Measurements from ENCODE around the gene RSL1D1. TPM values are rescaled to one million over a fixed set of nuclear protein-coding genes. Genes with fewer than 3 reads are reported as not detected.

Gene RSL1D1
- total and polyA plus RNA-seq, 2 of the 8 experiments (the other 6 are each of a cell fraction or from before 2014, with no cell fraction given) = 41.3 to 292 TPM

GRCh38 chr16:11795887-11796226, 55.5 kb downstream of the RSL1D1 start:
- Histone ChIP-seq H3K4me3 (ENCODE audit: extremely low read depth in 1 of 4, insufficient read depth in 2 of 4, low read depth in 3 of 4, low read length in 4 of 4) (peak overlapping the region; percentile 78 to 82 (median 80); a peak in 5 of 8 replicates), H3K4me1 (replicated peaks in 1 of 4; ENCODE audit: control insufficient read depth in 3 of 4, insufficient read depth in 4 of 4, low read length in 3 of 4) (peaks cover 3 to 6% (median 3%) of the 10 kb centered on the region in 4 experiments; a peak in 5 of 7 replicates), H3K79me2 (ENCODE audit: control insufficient read depth in 1 of 2, insufficient read depth in 2 of 2, low read length in 2 of 2) (peaks cover 21 to 53% of the 10 kb centered on the region in 2 experiments), H4K8ac (ENCODE audit: extremely low read depth, insufficient read depth, low read length) (no peak overlapping the region), H4K5ac (ENCODE audit: insufficient read length, low read depth, low read length) (no peak overlapping the region), H2AFZ (ENCODE audit: low read length) (no peak overlapping the region), H2AK5ac (ENCODE audit: low read depth, low read length) (no peak overlapping the region), H4K20me1 (replicated peaks in 1 of 2; ENCODE audit: control insufficient read depth in 1 of 2, insufficient read depth in 2 of 2, low read length in 2 of 2) (peaks cover 2 to 7% of the 10 kb centered on the region in 2 experiments), H3K4me2 (ENCODE audit: insufficient read depth in 1 of 2, low read depth in 2 of 2, low read length in 2 of 2) (peak overlapping the region; percentile 70 to 76), H3K27ac (ENCODE audit: low read depth, low read length) (no peak overlapping the region), H3K36me3 (ENCODE audit: control insufficient read depth in 2 of 4, insufficient read depth in 4 of 4, low read length in 3 of 4) (no peaks in the 10 kb centered on the region; a peak in 1 of 8 replicates), H3K27me3 (replicated peaks in 1 of 4; ENCODE audit: control insufficient read depth in 3 of 4, extremely low read depth in 1 of 4, insufficient read depth in 3 of 4, low read length in 3 of 4) (no peaks in the 10 kb centered on the region), H2BK5ac (ENCODE audit: low read depth, low read length) (no peak overlapping the region), H2BK20ac (ENCODE audit: low read length) (no peak overlapping the region), H3K56ac (replicated peaks; ENCODE audit: insufficient read length, low read depth, low read length) (no peak overlapping the region), H3K23ac (ENCODE audit: insufficient read length) (no peak overlapping the region), H3K79me1 (ENCODE audit: low read depth, low read length) (peaks cover 16% of the 10 kb centered on the region), H3K9ac (replicated peaks in 1 of 4; ENCODE audit: extremely low read depth in 1 of 4, low read depth in 3 of 4, low read length in 3 of 4) (no peak overlapping the region; a peak in 1 of 7 replicates), H2BK15ac (ENCODE audit: low read length) (no peak overlapping the region), H3K18ac (ENCODE audit: extremely low read depth, low read length) (no peak overlapping the region), H3K23me2 (ENCODE audit: low read depth, low read length) (peaks cover 4% of the 10 kb centered on the region; the same call in 1 of the 2 replicates), H2BK120ac (replicated peaks; ENCODE audit: low read depth, low read length) (no peak overlapping the region), H3K9me3 (ENCODE audit: insufficient read depth in 2 of 2, low read depth in 1 of 2, low read length in 1 of 2) (no peaks in the 10 kb centered on the region), H3K4ac (replicated peaks; ENCODE audit: insufficient read length, low read depth, low read length) (no peak overlapping the region), H3K14ac (ENCODE audit: insufficient read length) (no peak overlapping the region), H2BK12ac (ENCODE audit: low read depth, low read length) (no peak overlapping the region), H4K91ac (replicated peaks; ENCODE audit: insufficient read length, low read length) (no peak overlapping the region)
- ChIA-PET POLR2A (ENCODE audit: partially characterized antibody) (interaction anchor here (1.6 to 1.8 kb wide), 3 partner anchors 13 to 55 kb away, joined by 3 to 5 read pairs (median 5); partner anchors contain the start of genes RSL1D1 and TXNDC11), CTCF (ENCODE audit: partially characterized antibody) (interaction anchor here (0.9 to 1.3 kb wide), 2 partner anchors 9 to 13 kb away, joined by 3 read pairs; no protein-coding TSS in a partner anchor)
- 89% methylated on average over 8 of the region's 8 CpGs; no CpG with 5 or more reads in 1 of the 2 experiments for WGBS, 2 experiments (ENCODE audit: extremely low coverage in 1 of 2, insufficient coverage in 1 of 2, insufficient read length in 1 of 2, insufficient replicate concordance in 2 of 2, low coverage in 1 of 2, low lambda C conversion rate in 2 of 2, missing lambda C conversion rate in 1 of 2)
- no peak for DNase-seq (ENCODE audit: low read depth in 1 of 2, low spot score in 2 of 2)
- no peak for FAIRE-seq
- no peak for TF ChIP-seq RXRA (IDR thresholded peaks at IDR 0.05; ENCODE audit: insufficient read depth, low read depth, low read length)
- no peak for TF ChIP-seq CHD2 (IDR thresholded peaks at IDR 0.05; ENCODE audit: low read length)
- TF ChIP-seq EZH2 (IDR thresholded peaks at IDR 0.05; ENCODE audit: low read depth, low read length, severe bottlenecking) = no peak
- TF ChIP-seq SAP30 (IDR thresholded peaks at IDR 0.05; ENCODE audit: insufficient read depth, insufficient replicate concordance, low read length) = no peak
- TF ChIP-seq, protein P1, sequence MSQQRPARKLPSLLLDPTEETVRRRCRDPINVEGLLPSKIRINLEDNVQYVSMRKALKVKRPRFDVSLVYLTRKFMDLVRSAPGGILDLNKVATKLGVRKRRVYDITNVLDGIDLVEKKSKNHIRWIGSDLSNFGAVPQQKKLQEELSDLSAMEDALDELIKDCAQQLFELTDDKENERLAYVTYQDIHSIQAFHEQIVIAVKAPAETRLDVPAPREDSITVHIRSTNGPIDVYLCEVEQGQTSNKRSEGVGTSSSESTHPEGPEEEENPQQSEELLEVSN (IDR thresholded peaks at IDR 0.05) = no peak
- TF ChIP-seq RNF2 (IDR thresholded peaks at IDR 0.05; ENCODE audit: borderline replicate concordance, low read depth, low read length, missing control alignments, poor library complexity, severe bottlenecking) = no peak
- TF ChIP-seq FOSL1 (IDR thresholded peaks at IDR 0.05; ENCODE audit: insufficient read depth, low read depth, low read length) = no peak

Data from H1 (cell line).